Measurements from ENCODE around the gene TEX36. TPM values are rescaled to one million over a fixed set of nuclear protein-coding genes. Genes with fewer than 3 reads are reported as not detected.

Gene TEX36
- total RNA-seq, 4 donors from 2014 or later = not detected

GRCh38 chr10:125689955-125690569 lies 7.1 kb upstream of the TEX36 start:
- TF ChIP-seq CTCF (IDR thresholded peaks at IDR 0.05; ENCODE audit: low read depth) = no peak

- TF ChIP-seq CTCF (IDR thresholded peaks at IDR 0.05; ENCODE audit: low read depth) = no peak
These were observed 4.7 kb upstream of the TEX36 start for GRCh38 chr10:125687507-125688185.

GRCh38 chr10:125684581-125684980 lies 1.6 kb upstream of the TEX36 start:
- no peak for TF ChIP-seq CTCF (IDR thresholded peaks at IDR 0.05; ENCODE audit: low read depth)

GRCh38 chr10:125683821-125684220 lies 858 bp upstream of the TEX36 start:
- TF ChIP-seq CTCF (IDR thresholded peaks at IDR 0.05; ENCODE audit: low read depth) = no peak

GRCh38 chr10:125679436-125679835 lies 3.5 kb downstream of the TEX36 start:
- TF ChIP-seq CTCF (IDR thresholded peaks at IDR 0.05; ENCODE audit: low read depth) = no peak

- no peak for TF ChIP-seq CTCF (IDR thresholded peaks at IDR 0.05; ENCODE audit: low read depth)
These were observed 10.1 kb downstream of the TEX36 start for GRCh38 chr10:125672884-125673283.

GRCh38 chr10:125662584-125662983 lies 20.4 kb downstream of the TEX36 start:
- TF ChIP-seq CTCF (IDR thresholded peaks at IDR 0.05; ENCODE audit: low read depth) = no peak

All from subcutaneous adipose tissue (tissue), 4 donors.